SK-N-SH (cell line): ENCODE data around the gene CFAP97. TPM values are rescaled to one million over a fixed set of nuclear protein-coding genes. Genes with fewer than 3 reads are reported as not detected.
A peak's percentile ranks its signal among the peaks of the same experiment; 100 is the strongest.

Source experiments
- CTCF ChIA-PET: fragments of 300-600, 350-600 bp; formaldehyde crosslinking; extraction: SDS; loops from one replicate; lab custom pipeline; 2021; lab: Yijun Ruan, JAX
- POLR2A ChIA-PET: fragments of 350-600 bp; sonication (Branson Sonifier 250); formaldehyde crosslinking; extraction: SDS; loops from one replicate; lab custom pipeline; 2020; ENCODE audit warnings: antibody characterized with exemption, inconsistent platforms; lab: Yijun Ruan, JAX
- DNase-seq: peaks from one replicate; pipeline ENCODE4 v3.0.0; 2012
- H2AFZ ChIP-seq: fragments of 200-600 bp; sonication (generic); 2 replicates; pipeline ENCODE4 v1.8.1; 2016; ENCODE audit warnings: antibody characterized with exemption, mild to moderate bottlenecking, low read depth
- H3F3A ChIP-seq: fragments of 200-600 bp; sonication (generic); replicated peaks from 2 replicates; pipeline ENCODE3; 2016; ENCODE audit warnings: antibody characterized with exemption, mild to moderate bottlenecking; ENCODE audit not compliant: insufficient read depth
- H3K27ac ChIP-seq, 2 experiments: fragments of 200-500 bp in 1 of 2; fragments of 200-600 bp in 1 of 2; sonication (Bioruptor generic) in 1 of 2; sonication (generic), shearing (Covaris generic) in 1 of 2; 2 replicates each; pipeline versions ENCODE4 v1.5.1 to v1.6.1; 2014 to 2016; ENCODE audit warnings: low read depth in 2 of 2, inconsistent platforms in 1 of 2, low read length in 1 of 2, mild to moderate bottlenecking in 1 of 2, mixed read lengths in 1 of 2
- H3K27me3 ChIP-seq: fragments of 200-600 bp; sonication (generic), shearing (Covaris generic); 2 replicates; pipeline ENCODE4 v1.6.1; 2016; ENCODE audit warnings: mixed run types; ENCODE audit not compliant: insufficient read depth
- H3K36me3 ChIP-seq, 2 experiments: fragments of 200-500 bp in 1 of 2; fragments of 200-600 bp in 1 of 2; sonication (Bioruptor generic) in 1 of 2; sonication (generic) in 1 of 2; replicated peaks in 1 of 2; 2 replicates each; pipeline versions ENCODE3 to v1.5.1; 2014 to 2016; ENCODE audit warnings: low read length in 1 of 2, mild to moderate bottlenecking in 1 of 2; ENCODE audit not compliant: insufficient read depth in 2 of 2, control insufficient read depth in 1 of 2
- H3K4me1 ChIP-seq, 2 experiments: fragments of 200-500 bp in 1 of 2; fragments of 200-600 bp in 1 of 2; sonication (Bioruptor generic) in 1 of 2; sonication (generic), shearing (Covaris generic) in 1 of 2; 2 replicates each; pipeline versions ENCODE4 v1.5.1 to v1.6.1; 2014 to 2016; ENCODE audit warnings: low read depth in 1 of 2, low read length in 1 of 2, mixed run types in 1 of 2; ENCODE audit not compliant: insufficient read depth in 2 of 2, control insufficient read depth in 1 of 2
- H3K4me2 ChIP-seq: fragments of 200-600 bp; sonication (generic), shearing (Covaris generic); 2 replicates; pipeline ENCODE4 v1.6.1; 2017; ENCODE audit warnings: mixed run types
- H3K4me3 ChIP-seq, 2 experiments: fragments of 200-500 bp in 1 of 2; fragments of 200-600 bp in 1 of 2; sonication (Bioruptor generic) in 1 of 2; sonication (generic), shearing (Covaris generic) in 1 of 2; 2 replicates each; pipeline versions ENCODE4 v1.5.1 to v1.8.1; 2014 to 2016; ENCODE audit warnings: low read depth in 2 of 2, inconsistent platforms in 1 of 2, low read length in 1 of 2, mild to moderate bottlenecking in 1 of 2, mixed read lengths in 1 of 2, moderate library complexity in 1 of 2
- H3K79me2 ChIP-seq: fragments of 200-600 bp; sonication (generic); 2 replicates; pipeline ENCODE4 v1.8.1; 2017; ENCODE audit warnings: mild to moderate bottlenecking; ENCODE audit not compliant: insufficient read depth
- H3K9ac ChIP-seq: fragments of 200-600 bp; sonication (generic); 2 replicates; pipeline ENCODE4 v1.6.1; 2017; ENCODE audit warnings: mixed run types
- H3K9me2 ChIP-seq: fragments of 200-600 bp; sonication (generic); 2 replicates; pipeline ENCODE4 v1.6.1; 2017; ENCODE audit warnings: mixed run types
- H3K9me3 ChIP-seq: fragments of 200-600 bp; sonication (generic); 2 replicates; pipeline ENCODE4 v1.6.1; 2017; ENCODE audit warnings: mixed run types, mild to moderate bottlenecking, moderate library complexity
- H4K20me1 ChIP-seq: fragments of 200-600 bp; sonication (generic); 2 replicates; pipeline ENCODE4 v1.6.1; 2017; ENCODE audit warnings: mild to moderate bottlenecking, mixed run types; ENCODE audit not compliant: insufficient read depth
- CHD2 ChIP-seq: fragments of 150-350 bp; IDR thresholded peaks from 2 replicates; pipeline ENCODE4 v1.6.1; 2018; ENCODE audit warnings: low read length; ENCODE audit not compliant: partially characterized antibody
- EP300 ChIP-seq, 2 experiments: IDR thresholded peaks; 2 replicates each; pipeline versions ENCODE4 v1.4.0 to v1.6.1; 2012; ENCODE audit warnings: borderline replicate concordance in 1 of 2, low read depth in 1 of 2, low read length in 1 of 2
- EZH2phosphoT487 ChIP-seq: fragments of 200-600 bp; sonication (generic); IDR thresholded peaks from 2 replicates; pipeline ENCODE4 v1.6.1; 2017; ENCODE audit warnings: low read depth, mixed run types, mild to moderate bottlenecking, antibody characterized with exemption, moderate library complexity, borderline replicate concordance
- FOXJ3 ChIP-seq: sonication (generic); formaldehyde crosslinking; IDR thresholded peaks from 2 replicates; pipeline ENCODE4 v1.5.1; 2020; ENCODE audit warnings: mild to moderate bottlenecking, missing genetic modification reagents
- GABPA ChIP-seq: IDR thresholded peaks from 2 replicates; pipeline ENCODE4 v1.4.0; 2012; ENCODE audit warnings: low read depth, mild to moderate bottlenecking
- GATA2 ChIP-seq: sonication (generic); formaldehyde crosslinking; IDR thresholded peaks from 2 replicates; pipeline ENCODE4 v1.5.0; 2020; ENCODE audit warnings: mild to moderate bottlenecking, missing genetic modification reagents
- JUND ChIP-seq: IDR thresholded peaks from 2 replicates; pipeline ENCODE4 v1.4.0; 2012
- RFX5 ChIP-seq: IDR thresholded peaks from 2 replicates; pipeline ENCODE4 v1.6.1; 2012; ENCODE audit warnings: mild to moderate bottlenecking, improper control_type of control experiment, low read length
- RXRA ChIP-seq: IDR thresholded peaks from 2 replicates; pipeline ENCODE4 v1.4.0; 2012; ENCODE audit warnings: low read depth, mild to moderate bottlenecking, borderline replicate concordance
- SIN3A ChIP-seq: IDR thresholded peaks from 2 replicates; pipeline ENCODE4 v1.6.1; 2012; ENCODE audit warnings: low read depth, mild to moderate bottlenecking, low read length, moderate library complexity, borderline replicate concordance
- TAF1 ChIP-seq: IDR thresholded peaks from 2 replicates; pipeline ENCODE4 v1.6.1; 2012; ENCODE audit warnings: low read depth, mild to moderate bottlenecking, low read length, moderate library complexity, borderline replicate concordance
- TCF12 ChIP-seq: IDR thresholded peaks from 2 replicates; pipeline ENCODE4 v1.4.0; 2012
- TEAD4 ChIP-seq: IDR thresholded peaks from 2 replicates; pipeline ENCODE4 v1.4.0; 2012; ENCODE audit warnings: mild to moderate bottlenecking, borderline replicate concordance; ENCODE audit not compliant: insufficient read depth
- WGBS: methylation state at CpG from one replicate; pipeline ENCODE4 v1.1.6; 2017; ENCODE audit warnings: low lambda C conversion rate; 5-methylcytosine and 5-hydroxymethylcytosine counted together
- polyA plus RNA-seq, 3 experiments: library from polyadenylated mRNA; depleted of rRNA; stranded (reverse); fragments of >200 nt; gene quantifications; 2 replicates each; pipeline ENCODE4 v1.2.3, GENCODE V29; 2012
- TF ChIP-seq, protein P1 (sequence below): fragments of 150-350 bp; IDR thresholded peaks from 2 replicates; pipeline ENCODE4 v1.6.1; 2017; ENCODE audit warnings: antibody characterized with exemption, low read length, low read depth, borderline replicate concordance
- TF ChIP-seq, protein P2 (sequence below): fragments of 200-600 bp; sonication (generic); IDR thresholded peaks from 2 replicates; pipeline ENCODE4 v1.6.1; 2017; ENCODE audit warnings: antibody characterized with exemption, mild to moderate bottlenecking, moderate library complexity
- TF ChIP-seq, protein P3 (sequence below): IDR thresholded peaks from 2 replicates; pipeline ENCODE4; 2012
- TF ChIP-seq, protein P4 (sequence below): IDR thresholded peaks from 2 replicates; pipeline ENCODE4 v1.4.0; 2012; ENCODE audit warnings: low read depth, borderline replicate concordance

The CFAP97 gene
- polyA plus RNA-seq, 1 of the 3 experiments (the other 2 are of a cell fraction), result 10.6 TPM

DNA sequence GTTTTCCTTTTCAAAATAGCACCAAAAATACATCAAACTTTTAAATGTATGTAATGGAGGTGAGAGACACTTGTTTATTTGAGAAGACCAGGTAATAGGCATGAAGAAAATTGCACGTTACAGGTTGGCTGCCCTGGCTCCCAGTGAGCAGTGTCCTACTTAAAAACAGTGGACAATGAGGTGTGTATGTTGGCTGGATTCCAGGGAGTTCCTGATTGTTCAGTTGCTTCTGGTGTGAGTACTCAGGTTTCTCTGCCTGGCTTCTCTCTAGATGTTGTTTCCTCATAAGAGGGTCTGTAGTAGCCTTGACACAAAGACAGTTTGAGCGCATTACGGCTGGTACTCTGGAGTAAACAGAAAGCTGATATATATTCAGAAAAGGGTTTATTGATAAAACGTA lies 35.0 kb upstream of the CFAP97 start:
- no peaks in the 10 kb centered on the region for H3K36me3 ChIP-seq
- peak overlapping the region in 1 of 2 experiments; percentile 57; a peak in 1 of 4 replicates for H3K27ac ChIP-seq
- no peak for DNase-seq
- H3K4me3 ChIP-seq, result no peak overlapping the region
- H3K27me3 ChIP-seq, result no peaks in the 10 kb centered on the region
- 98% methylated on average over 4 of the region's 4 CpGs for WGBS
- H3K79me2 ChIP-seq, result peaks cover 81% of the 10 kb centered on the region
- H3K9me3 ChIP-seq, result no peaks in the 10 kb centered on the region
- peaks cover 6 to 9% of the 10 kb centered on the region in 2 experiments; a peak in 2 of 4 replicates for H3K4me1 ChIP-seq
- H2AFZ ChIP-seq, result no peak overlapping the region
- H3K9ac ChIP-seq, result no peak overlapping the region
- TF ChIP-seq EP300 (IDR thresholded peaks at IDR 0.05; ENCODE audit: borderline replicate concordance in 1 of 2, low read depth in 1 of 2, low read length in 1 of 2), result no peak
- TF ChIP-seq JUND, result no peak
- no peak for TF ChIP-seq TEAD4
- TF ChIP-seq, protein P1, sequence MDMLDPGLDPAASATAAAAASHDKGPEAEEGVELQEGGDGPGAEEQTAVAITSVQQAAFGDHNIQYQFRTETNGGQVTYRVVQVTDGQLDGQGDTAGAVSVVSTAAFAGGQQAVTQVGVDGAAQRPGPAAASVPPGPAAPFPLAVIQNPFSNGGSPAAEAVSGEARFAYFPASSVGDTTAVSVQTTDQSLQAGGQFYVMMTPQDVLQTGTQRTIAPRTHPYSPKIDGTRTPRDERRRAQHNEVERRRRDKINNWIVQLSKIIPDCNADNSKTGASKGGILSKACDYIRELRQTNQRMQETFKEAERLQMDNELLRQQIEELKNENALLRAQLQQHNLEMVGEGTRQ, result no peak
- no peak for TF ChIP-seq RXRA
- TF ChIP-seq, protein P2, sequence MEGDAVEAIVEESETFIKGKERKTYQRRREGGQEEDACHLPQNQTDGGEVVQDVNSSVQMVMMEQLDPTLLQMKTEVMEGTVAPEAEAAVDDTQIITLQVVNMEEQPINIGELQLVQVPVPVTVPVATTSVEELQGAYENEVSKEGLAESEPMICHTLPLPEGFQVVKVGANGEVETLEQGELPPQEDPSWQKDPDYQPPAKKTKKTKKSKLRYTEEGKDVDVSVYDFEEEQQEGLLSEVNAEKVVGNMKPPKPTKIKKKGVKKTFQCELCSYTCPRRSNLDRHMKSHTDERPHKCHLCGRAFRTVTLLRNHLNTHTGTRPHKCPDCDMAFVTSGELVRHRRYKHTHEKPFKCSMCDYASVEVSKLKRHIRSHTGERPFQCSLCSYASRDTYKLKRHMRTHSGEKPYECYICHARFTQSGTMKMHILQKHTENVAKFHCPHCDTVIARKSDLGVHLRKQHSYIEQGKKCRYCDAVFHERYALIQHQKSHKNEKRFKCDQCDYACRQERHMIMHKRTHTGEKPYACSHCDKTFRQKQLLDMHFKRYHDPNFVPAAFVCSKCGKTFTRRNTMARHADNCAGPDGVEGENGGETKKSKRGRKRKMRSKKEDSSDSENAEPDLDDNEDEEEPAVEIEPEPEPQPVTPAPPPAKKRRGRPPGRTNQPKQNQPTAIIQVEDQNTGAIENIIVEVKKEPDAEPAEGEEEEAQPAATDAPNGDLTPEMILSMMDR, result no peak
- TF ChIP-seq CHD2, result no peak
- no peak for TF ChIP-seq EZH2phosphoT487
- no peak for TF ChIP-seq GABPA
- TF ChIP-seq FOXJ3 (CRISPR knock-in tag), result no peak
- peaks cover 14% of the 10 kb centered on the region for H4K20me1 ChIP-seq
- ChIA-PET CTCF (interaction anchor here (1.1 kb wide), 1 partner anchor 12 kb away, joined by 4 read pairs; no protein-coding TSS in a partner anchor), POLR2A (no interaction called here)
- no peaks in the 10 kb centered on the region for H3K9me2 ChIP-seq
- H3K4me2 ChIP-seq, result no peak overlapping the region
- H3F3A ChIP-seq, result peaks cover 7% of the 10 kb centered on the region

DNA sequence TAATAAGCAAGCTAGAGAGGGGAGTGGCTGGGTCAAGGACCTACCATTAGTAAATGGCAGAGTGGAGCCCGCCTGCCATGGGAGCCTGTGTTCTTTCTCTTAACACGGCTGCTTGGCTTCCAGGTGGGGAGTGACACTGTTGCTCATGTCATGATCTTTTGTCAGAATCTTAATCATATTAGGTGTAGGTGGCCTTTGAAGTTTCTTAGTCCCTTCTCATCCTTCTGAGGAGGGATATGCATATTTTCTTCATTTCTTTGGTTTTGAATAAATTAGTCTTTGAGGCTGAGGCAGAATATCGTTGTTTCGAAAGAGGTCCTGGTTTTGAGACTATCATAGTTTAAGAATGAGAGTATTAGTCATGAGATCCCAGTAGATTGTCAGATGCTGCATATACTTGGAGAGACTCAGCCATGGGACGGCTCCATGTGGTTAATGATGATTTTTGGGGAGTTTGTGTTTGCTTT lies 34.4 kb upstream of the CFAP97 start:
- H3K79me2 ChIP-seq, result peaks cover 81% of the 10 kb centered on the region

More for the DNA sequence above, 34.4 kb upstream of the CFAP97 start:
- 75% methylated on average over 5 of the region's 5 CpGs for WGBS
- TF ChIP-seq SIN3A, result no peak
- TF ChIP-seq, protein P1, result no peak
- TF ChIP-seq EP300 (IDR thresholded peaks at IDR 0.05; ENCODE audit: borderline replicate concordance in 1 of 2, low read depth in 1 of 2, low read length in 1 of 2), result no peak
- no peak for TF ChIP-seq JUND
- TF ChIP-seq, protein P3, sequence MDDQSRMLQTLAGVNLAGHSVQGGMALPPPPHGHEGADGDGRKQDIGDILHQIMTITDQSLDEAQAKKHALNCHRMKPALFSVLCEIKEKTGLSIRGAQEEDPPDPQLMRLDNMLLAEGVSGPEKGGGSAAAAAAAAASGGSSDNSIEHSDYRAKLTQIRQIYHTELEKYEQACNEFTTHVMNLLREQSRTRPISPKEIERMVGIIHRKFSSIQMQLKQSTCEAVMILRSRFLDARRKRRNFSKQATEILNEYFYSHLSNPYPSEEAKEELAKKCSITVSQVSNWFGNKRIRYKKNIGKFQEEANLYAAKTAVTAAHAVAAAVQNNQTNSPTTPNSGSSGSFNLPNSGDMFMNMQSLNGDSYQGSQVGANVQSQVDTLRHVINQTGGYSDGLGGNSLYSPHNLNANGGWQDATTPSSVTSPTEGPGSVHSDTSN, result peak; percentile 15; the same call in 1 of the 2 replicates
- TF ChIP-seq TAF1, result no peak
- no peak for TF ChIP-seq GATA2 (CRISPR knock-in tag)
- TF ChIP-seq RFX5, result no peak
- no peak for TF ChIP-seq RXRA
- TF ChIP-seq, protein P4, sequence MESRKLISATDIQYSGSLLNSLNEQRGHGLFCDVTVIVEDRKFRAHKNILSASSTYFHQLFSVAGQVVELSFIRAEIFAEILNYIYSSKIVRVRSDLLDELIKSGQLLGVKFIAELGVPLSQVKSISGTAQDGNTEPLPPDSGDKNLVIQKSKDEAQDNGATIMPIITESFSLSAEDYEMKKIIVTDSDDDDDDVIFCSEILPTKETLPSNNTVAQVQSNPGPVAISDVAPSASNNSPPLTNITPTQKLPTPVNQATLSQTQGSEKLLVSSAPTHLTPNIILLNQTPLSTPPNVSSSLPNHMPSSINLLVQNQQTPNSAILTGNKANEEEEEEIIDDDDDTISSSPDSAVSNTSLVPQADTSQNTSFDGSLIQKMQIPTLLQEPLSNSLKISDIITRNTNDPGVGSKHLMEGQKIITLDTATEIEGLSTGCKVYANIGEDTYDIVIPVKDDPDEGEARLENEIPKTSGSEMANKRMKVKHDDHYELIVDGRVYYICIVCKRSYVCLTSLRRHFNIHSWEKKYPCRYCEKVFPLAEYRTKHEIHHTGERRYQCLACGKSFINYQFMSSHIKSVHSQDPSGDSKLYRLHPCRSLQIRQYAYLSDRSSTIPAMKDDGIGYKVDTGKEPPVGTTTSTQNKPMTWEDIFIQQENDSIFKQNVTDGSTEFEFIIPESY, result no peak
- peak; percentile 18; the same call in 1 of the 2 replicates for TF ChIP-seq TCF12
- TF ChIP-seq GABPA, result no peak
- Histone ChIP-seq H4K20me1 (peaks cover 14% of the 10 kb centered on the region), H3K36me3 (no peaks in the 10 kb centered on the region), H3K9ac (no peak overlapping the region), H3K4me1 (peaks cover 6 to 9% of the 10 kb centered on the region in 2 experiments; a peak in 2 of 4 replicates), H3F3A (peaks cover 7% of the 10 kb centered on the region), H3K27ac (peak overlapping the region in 1 of 2 experiments; percentile 57; a peak in 2 of 4 replicates), H3K9me2 (no peaks in the 10 kb centered on the region), H3K27me3 (no peaks in the 10 kb centered on the region), H3K9me3 (no peaks in the 10 kb centered on the region), H3K4me2 (no peak overlapping the region), H3K4me3 (no peak overlapping the region), H2AFZ (no peak overlapping the region)
- DNase-seq, result no peak
- ChIA-PET CTCF (interaction anchor here (1.1 kb wide), 1 partner anchor 12 kb away, joined by 4 read pairs; no protein-coding TSS in a partner anchor), POLR2A (no interaction called here)
